ENCODE measurements around the gene ACOD1.
"Not testable (repeated sequence)": the region's sequence is repeated elsewhere in the genome, so short reads cannot be mapped to it uniquely, and the experiment has no call there.

Gene ACOD1

DNA sequence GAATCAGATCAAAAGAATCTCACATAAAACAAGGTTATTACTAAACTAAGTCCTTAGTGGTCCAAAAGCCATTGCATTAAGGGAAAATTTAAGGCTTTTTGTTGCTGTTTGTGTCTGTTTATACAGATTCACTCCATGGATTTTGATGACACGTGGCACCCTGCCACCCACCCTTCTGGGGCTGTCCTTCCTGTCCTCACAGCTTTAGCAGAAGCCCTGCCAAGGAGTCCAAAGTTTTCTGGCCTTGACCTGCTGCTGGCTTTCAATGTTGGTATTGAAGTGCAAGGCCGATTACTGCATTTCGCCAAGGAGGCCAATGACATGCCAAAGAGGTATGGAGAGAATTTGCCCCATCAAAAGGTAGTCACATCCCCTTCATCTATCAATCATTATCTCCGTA, 6.9 kb downstream of the ACOD1 start:
- no peak for FAIRE-seq

DNA sequence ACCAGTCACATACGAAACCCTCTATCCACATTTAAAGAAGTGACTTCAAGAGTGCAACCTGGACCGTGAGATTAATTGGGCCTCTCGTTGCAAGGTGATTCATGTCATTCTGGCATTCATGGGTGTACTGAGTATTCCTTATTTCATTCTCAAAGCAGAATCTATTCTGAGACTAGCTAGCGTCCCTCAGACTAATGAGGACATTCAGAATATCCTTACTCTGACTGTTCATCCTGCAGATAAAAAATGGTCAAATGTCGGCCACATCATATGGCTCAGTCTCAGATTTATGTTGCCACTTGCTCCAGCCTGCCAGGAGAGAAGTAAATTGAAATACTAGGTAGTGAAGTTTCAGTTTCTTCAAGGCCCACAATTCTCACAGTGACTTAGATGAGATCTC, 7.3 kb downstream of the ACOD1 start:
- FAIRE-seq, result no peak

DNA sequence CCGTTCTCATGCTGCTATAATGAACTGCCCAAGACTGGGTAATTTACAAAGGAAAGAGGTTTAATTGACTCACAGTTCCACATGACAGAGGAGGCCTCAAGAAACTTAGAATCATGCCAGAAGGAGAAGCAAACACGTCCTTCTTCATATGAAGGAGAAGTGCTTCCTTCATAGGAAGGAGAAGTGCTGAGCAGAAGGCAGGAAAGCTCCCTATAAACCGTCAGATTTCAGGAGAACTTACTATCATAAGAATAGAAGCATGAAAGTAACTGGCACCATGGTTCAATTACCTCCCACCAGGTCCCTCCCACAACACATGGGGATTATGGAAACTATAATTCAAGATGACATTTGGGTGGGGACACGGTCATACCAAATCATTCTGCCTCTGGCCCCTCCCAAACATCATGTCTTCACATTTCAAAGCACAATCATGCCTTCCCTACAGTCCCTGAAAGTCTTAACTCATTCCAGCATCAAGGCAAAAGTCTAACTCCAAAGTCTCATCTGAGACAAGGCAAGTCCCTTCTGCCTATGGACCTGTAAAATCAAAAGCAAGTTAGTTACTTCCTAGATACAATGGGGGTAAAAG, 10.6 kb downstream of the ACOD1 start:
- FAIRE-seq, result no peak

DNA sequence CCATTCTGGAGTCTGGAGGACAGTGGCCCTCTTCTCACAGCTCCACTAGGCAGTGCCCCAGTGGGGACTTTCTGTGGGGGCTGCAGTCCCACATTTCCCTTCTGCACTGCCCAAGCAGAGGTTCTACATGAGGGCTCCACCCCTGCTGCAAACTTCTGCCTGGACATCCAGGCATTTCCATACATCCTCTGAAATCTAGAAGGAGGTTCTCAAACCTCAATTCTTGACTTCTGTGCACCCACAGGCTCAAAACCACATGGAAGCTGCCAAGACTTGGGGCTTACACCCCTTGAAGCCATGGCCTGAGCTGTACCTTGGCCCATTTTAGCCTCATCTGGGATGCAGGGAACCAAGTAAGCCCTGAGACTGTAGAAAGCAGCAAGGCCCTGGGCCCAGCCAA, 11.4 kb downstream of the ACOD1 start:
- FAIRE-seq, result not testable (repeated sequence)

DNA sequence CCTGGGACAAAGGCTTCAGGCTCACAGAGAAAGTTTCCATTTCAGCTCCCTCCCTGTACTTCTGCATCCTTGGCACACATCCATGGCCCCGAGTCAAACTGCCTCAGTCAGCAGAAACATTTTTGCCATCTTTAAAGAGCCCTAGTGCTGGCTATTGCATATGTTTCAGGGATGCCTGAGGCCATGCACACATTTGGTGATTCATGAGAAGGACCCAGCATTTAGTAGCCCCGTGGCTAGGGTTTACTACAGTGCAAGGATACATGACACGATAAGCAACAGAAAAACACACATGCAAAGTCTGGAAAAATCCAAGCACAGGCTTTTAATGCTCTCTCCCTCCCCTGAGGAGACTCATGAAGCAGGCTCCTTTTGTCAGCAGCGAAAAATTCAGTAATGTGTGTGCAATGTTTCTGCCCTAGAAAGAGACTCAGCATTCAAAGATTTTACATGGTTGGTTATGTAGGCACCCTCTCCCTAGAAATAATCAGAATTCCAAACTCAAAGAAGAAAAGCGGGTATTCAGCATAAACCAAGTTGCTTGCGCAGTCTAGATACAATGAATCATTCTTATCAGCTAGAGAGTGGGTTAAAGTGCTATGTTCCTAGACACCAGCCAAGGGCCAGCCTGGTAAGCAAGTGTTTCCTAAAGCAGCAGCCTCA, 17.6 kb downstream of the ACOD1 start:
- no peak for FAIRE-seq

DNA sequence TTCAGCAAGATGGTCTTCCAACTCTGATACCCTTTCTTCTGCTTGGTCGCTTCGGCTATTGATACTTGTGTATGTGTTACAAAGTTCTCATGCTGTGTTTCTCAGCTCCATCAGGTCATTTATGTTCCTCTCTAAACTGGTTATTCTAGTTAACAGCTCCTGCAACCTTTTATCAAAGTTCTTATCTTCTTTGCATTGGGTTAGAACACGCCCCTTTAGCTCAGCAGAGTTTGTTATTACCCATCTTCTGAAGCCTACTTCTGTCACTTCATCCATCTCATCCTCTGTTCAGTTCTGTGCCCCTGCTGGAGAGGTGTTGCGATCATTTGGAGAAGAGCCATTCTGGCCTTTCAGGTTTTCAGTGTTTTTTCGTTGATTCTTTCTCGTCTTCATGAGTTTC, 18.7 kb downstream of the ACOD1 start:
- FAIRE-seq, result no peak

DNA sequence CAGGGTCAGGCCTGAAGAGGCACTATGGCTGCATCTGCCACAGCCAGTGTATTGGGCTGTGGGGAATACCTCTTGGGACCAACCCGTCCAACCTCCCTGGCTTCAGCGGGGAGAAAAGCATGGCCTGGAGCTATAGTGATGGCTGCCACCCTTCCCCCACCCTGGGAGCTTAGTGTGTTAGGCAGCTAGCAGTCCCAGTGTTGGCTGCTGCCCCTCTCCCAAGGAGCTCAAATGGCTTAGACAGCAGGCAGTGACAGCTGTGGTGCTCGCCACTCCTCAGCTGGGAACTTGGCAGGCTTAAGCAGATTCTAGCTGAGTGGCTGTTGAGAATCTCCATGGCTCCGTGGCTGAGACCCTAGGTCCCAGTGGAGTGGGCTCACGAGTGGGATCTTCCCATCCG, 19.7 kb downstream of the ACOD1 start:
- FAIRE-seq, result no peak

DNA sequence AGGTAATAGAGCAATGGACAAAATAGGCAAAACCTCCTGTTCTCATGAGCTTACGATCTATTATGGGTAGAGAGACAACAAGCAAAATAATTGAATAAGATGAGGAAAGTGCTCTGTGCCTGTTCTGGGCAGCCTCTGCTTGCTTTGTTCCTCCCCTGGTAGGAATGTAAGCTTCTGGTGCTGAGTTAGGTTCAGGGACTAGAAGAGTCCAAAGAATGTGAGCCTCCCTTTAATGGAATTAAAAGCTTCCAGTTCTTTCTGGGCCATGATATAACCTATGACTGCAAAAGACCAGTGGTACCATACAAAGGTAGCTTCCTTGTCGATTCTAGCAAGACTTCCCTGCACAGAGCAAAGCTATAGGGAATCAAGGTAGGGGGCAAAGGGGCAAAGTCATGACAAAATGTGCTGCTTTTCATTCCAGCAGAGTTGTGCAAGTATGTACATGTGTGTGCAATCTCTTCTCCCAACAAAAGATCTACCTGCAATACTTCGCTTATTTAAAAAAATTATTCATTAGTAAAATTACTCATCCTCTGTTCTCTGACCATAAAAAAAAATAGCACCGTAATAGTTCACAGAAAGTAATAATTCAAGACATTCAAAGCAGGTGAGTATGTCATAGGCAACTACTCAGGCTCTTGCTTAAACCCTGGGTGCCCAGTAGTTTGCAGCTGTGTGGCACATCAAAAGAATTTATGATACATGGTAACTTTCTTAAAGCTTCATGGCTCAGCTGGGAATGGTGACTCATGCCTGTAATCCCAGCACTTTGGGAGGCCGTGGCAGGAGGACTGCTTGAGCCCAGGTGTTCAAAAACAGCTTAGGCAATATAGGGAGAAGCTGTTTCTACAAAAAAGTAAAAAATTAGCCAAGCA, 21.4 kb downstream of the ACOD1 start:
- no peak for FAIRE-seq

DNA sequence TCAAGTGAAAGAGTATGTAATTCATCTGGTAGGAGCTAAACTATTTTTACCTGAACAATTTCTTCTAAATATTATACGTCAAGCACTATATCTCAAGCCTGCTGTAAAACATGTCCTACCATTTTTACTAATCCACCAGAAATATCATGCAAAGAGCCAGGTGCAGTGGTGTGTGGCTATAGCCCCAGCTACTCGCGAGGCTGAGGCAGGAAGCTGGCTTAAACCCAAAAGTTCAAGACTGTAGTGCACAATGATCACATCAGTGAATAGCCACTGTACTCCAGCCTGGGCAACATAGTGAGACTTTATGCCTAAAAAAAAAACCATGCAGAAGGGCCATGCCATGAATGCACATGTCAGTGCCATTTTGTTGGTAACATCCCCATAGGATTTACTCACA, 22.9 kb downstream of the ACOD1 start:
- no peak for FAIRE-seq

DNA sequence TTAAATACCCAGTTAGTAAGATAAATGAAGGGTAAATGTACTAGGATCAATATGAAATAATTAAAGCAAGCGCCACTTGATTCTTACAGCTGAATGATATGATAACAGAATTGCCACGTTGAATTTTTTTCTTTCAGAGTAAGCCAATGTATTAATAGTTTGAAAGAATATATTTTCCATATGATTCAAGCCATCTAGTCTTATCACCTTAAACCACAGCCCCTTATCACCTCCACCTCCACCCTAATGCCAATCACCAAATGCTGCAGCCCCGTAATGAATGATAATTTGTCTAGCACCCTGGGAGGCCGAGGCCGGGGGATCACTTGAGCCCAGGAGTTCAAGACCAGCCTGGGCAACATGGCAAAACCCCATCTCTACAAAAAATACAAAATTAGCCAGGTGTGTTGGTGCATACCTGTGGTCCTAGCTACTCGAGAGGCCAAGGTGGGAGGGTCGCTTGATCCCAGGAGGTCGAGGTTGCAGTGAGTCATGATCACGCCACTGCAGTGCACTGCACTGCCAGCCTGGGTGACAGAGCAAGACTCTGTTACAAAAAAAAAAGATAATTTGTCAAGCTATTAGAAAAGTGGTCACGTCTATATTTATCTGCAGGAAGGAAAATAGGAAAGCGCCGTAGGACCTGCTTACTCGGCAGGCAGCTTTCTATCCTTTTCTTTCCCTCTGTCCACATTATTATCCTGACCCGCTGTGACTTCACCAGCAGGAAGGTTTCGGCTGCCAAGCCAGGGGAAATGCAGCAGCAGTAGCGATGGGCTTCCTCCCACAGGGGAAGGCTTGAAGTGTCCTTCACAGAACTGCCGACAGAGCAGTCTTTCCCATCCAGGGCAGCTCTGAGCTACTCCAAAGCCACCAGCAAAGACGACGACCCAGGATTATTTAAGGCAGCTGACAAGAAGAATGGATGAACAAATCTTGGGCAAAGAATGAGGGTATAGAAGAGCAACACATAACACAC, 23.8 kb downstream of the ACOD1 start:
- no peak for FAIRE-seq

DNA sequence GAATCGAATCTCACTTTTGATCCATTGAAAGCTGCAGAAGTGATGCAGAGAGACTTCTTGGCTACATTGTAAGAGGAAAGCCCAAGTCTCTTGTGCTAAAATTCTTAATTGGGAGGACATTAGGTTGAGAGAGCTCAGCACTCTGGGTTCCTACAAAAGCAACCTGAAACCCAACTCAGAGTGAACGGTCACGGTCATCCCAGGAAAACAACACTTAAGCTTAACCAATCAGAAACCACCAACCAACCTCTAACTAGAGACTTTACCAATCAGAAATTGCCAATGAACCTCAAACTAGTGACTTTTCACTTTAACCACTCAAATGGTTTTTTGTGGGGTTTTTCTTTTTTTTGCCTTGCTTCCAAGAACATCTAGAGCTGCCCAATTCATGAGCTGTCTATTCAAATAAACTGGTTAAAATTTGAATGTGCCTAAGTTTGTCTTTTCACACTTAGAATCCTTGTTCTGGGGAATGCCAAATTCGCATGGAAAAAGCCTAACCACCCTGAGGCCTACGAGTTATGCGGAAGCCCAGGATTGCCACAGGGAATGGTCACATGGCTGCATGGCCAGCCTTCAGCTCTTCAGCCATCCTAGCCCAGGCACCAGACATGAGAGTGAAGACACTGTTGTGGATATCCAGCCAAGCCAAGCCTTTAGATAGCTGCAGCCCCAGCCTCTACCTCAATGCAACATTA, 25.8 kb downstream of the ACOD1 start:
- no peak for FAIRE-seq

DNA sequence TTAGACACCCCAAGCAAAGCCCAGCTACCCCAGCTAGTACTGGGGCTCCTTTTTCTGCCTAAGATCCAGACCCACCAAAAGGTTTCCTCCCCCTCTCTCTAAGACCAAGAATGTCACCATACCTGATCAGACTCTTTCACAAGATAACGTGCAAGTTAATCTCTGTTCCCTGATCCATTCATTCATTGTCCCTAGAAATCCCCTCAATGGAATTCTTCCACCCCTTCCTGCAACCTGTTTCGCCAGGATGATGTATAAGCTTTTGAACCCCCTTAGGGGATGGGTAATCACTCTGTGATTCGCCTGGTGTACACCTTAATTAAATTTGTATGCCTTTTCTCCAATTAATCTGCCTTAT, 26.3 kb downstream of the ACOD1 start:
- FAIRE-seq, result no peak

DNA sequence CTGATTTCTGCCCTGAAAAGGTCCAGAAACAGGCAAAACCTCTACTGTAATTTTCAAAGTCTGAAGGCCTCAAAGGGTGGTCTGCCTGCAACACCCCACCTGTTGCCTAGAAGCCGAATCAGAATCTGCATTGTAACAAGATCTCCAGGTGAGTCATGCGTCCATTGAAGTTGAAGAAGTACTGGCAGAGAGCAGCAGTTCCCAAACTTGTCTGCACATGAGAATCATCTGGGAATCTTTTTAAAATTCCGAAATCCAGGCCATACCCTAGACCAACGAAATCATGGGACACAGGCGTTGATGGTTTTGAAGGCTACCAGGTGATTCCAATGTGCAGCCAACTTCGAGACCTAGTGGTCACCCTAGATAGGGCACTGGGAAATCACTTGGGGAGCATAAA, 27.6 kb downstream of the ACOD1 start:
- FAIRE-seq, result no peak

DNA sequence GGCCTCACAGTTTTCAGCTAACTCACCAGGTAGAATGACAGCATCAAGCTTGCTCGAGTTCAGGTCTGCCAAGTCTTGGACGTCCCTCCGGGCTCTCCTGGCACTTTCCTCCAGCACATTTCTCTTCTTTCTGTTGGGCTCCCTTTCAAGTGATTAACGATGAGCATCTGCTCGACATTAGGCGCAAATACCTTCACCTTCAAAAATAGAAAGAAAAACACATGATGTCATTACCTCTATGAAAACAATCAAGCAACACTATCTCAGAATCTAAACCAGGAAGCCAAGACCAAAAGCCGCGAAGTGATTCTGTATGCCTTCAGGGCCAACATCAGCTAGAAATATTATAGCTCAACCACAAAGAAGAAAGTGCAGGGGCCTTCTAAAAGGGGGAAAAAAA, 28.2 kb downstream of the ACOD1 start:
- no peak for FAIRE-seq

DNA sequence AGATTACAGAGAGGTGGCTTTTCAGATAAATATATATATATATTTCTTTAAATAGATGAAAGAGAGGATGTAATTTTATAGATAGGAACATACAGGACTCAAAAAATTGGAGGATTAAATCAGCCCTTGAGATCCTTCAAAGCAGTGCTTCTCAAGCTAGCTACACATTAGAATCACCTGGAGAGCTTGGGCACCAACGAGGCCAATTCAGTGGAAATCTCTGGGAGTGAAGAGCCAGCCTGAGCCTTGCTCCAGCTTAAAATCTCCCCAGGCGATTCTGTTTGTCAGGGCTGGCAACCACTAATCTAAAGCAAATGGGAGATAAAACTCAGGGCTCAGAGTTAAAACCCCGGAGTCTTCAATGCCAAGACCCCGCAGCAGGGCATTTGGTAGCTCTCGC, 28.6 kb downstream of the ACOD1 start:
- FAIRE-seq, result no peak

DNA sequence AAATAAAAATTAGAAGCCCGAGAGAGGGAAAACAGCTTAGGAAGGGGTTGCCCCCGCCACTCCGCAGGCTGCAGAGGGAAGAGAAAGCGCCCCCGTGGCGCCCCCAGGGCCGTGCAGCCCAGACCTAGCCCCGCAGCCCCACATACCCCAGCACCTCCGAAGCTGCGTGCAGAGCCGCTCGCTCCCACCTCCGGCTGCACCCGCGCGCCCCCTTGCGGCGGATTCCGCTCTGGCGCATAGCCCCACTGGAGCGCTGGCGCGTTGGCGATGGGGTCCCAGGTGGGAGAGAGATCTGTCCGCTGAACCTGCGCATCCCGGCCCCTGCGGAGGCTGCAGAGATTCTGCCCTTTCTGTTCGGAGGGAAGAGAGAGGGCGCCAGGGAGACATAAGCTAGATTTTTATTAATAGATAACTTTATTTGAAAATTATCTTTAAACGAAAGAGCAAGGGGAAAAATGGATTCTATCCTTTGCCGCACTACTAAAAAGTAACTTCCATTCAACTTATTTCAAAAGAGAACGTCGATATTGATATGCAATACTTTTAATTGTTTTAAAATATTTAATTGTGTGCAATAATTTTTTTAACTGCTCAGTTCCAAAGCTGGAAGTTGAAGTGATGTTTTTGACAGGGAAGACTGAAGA, 31.9 kb downstream of the ACOD1 start:
- no peak for FAIRE-seq

DNA sequence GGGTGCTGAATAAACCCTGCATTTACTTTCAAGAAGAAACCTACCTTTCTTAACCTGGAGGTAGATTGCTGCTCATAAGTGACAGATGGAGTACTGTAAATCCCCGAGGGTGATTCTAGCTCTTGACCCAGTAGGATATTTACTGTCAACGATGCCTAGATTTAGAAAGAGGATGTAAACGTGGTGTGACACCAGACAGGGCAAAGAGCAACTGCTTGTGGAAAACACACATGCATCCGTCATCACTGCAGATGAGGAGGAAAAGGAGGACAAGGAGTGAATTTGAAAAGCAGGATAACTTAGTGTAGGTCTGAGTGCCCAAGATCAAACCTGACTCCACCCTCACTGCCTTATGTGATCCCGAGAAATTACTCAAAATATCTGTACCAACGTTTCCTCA, 33.8 kb downstream of the ACOD1 start:
- FAIRE-seq, result no peak

DNA sequence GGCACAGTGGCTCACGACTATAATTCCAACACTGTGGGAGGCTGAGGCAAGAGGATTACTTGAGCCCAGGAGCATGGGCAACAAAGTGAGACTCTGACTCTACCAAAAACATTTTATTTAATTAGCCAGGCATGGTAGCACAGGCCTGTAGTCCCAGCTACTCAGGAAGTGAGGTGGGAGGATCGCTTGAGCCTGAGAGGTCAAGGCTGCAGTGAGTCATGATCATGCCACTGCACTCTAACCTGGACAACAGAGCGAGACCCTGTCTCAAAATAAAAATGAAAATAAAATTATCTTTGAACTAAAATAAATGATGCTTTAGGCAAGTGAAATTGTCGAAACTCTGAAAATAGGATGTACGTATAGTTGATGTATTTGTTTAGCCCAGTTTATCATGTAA, 35.4 kb downstream of the ACOD1 start:
- no peak for FAIRE-seq

DNA sequence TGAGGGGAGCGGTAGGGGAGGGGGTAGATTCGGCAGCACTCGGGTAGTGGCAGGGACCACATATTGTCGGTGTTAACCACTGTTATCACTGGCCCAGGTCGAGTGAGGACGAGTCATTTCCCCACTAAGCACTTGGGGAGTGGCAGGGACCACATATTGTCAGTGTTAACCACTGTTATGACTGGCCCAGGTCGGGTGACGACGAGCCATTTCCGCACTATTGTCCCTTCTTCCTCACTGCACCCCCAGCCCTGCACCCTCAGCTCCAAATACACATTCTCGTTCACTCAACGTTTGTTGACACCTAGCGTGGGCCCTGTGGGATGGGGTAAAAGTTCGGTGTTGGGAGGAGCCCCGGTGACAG, 43.1 kb downstream of the ACOD1 start:
- no peak for FAIRE-seq

DNA sequence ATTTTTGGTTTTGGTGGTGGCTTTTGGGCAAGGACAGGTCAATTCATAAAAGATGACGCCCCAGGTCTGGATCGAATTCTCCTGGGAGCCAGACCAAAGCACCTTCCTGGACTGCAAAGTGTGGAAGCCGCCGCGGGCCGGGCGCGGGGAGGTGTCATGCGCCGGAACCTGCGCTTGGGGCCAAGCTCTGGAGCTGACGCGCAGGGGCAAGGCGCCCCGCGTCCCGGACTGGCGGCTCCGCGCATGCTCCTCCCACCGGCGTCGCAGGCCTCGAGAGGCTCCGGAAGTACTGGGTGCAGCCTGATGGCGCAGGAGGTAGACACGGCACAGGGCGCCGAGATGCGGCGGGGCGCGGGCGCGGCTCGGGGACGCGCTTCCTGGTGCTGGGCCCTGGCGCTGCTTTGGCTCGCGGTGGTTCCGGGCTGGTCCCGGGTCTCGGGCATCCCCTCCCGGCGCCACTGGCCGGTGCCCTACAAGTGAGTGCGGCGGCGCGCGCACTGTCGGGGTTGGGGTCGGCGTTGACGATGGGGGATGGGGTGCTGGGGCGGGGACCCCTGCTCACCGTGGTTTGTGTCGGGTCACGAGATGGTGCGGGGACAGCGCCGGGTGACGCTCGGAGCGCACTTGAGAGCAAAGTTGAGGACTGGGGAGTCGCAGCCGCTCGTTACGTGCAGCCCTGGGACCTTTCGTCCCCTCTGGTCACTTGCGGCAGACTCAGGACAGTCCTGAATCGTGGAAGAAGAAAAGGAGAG, 43.7 kb downstream of the ACOD1 start, which contains the start of gene CLN5:
Gene CLN5, plus strand, starts transcription at position 286 of the 752 bp plus-strand sequence. Its CDS starts 18 bp downstream, at position 304.
- no peak for FAIRE-seq

DNA sequence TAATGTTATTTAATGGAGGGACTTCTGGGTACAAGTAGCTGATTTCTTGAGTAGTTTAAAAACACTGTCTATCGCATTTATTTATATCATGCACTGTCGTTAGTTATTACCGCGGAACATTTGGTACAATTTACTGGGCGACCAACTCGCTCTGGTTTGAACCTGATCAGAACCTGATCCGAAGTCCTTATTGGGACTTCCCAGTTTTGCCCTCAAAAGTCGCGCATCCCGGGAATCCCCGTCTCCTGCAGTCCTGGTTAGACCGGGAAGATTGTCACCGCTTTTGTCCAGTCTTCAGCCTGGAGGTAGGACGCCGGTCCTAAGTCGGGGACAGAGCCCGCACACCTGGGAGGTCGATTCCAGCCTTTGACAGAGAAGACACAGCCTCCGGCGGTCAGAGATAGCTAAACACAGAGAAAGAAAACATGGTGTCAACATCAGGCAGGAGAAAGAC, 44.3 kb downstream of the ACOD1 start:
- no peak for FAIRE-seq
